HG03565 (cell line): ENCODE measurements around the gene ARHGAP18.

Experiments used
- ATAC-seq: cut with Tn5 transposase; IDR thresholded peaks from one replicate; pipeline ENCODE4 v1.9.1; 2021; ENCODE audit warnings: mild to moderate bottlenecking, moderate library complexity; ENCODE audit not compliant: unreplicated experiment

ARHGAP18 gene

GRCh38 chr6:129623008-129623732, 86.8 kb downstream of the ARHGAP18 start:
- peak; percentile 58 for ATAC-seq

DNA sequence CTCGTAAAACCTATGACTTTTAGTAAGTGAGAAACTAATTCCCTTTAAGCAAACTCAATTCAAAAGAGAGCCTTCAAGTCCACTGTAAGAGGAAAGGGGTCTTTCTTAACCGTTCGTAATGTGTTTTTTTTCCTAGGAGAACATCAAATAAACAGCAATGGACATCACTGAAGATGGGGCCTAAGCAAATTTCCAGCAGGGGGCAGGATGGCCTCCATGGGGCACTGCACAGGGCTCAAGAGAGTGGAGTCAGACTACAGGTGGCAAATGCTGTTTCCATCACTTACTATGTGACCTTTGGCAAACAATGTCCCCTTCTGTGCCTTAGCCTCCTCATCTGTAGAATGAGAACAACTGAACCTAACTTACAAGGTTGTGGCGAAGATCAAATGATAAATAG, 88.7 kb downstream of the ARHGAP18 start:
- no peak for ATAC-seq

- ATAC-seq: no peak
Measured at GRCh38 chr6:129620234-129620610, 89.8 kb downstream of the ARHGAP18 start.

DNA sequence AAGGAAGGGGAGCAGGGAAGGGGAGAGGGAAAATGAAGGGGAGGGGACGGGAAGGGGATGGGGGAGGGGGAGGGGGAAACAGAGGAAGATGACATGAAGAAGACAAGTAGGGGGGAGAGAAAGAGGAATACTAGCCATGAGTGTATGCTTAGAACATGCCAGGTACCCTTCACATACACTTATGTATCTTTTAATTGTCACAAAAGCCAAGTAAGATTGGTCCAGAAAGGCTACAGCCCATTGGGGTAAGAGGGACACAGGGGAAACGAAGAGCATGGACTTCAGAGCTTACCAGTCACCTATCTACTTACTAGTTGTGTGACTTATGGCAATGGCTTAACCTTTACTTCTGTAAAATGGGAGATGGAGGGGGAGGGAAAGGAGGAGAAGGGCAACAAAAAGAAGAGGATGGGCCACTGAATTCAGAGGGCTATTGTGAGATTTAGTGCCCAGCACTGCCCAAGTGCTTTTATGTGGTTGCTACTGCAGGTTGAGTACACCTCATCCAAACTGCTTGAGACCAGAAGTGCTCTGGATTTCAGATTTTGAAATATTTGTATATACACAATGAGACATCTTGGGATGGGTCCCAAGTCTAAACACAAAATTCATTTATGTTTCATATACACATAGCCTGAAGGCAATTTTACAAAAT, 90.3 kb downstream of the ARHGAP18 start:
- ATAC-seq: no peak

- no peak for ATAC-seq
Measured at GRCh38 chr6:129617986-129618385, 92.0 kb downstream of the ARHGAP18 start.

GRCh38 chr6:129615496-129615895, 94.5 kb downstream of the ARHGAP18 start:
- no peak for ATAC-seq

DNA sequence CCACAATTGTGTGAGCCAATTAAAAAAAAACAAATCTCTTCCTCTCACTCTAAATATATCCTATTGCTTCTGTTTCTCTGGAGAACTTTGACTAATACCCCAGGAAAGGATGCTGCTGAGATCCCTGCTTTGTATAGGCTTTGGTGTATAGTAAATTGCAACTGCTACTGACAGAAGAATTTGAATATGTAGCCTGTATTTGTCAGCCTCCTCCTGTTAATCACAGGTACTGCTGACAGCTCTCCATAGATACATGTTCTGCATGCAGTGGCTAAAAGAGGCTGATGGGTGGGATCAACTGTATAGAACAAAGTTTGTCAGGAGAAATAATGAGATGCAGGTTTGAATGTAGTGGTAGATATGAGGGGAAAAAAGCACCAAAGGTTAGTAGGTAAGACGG, 95.0 kb downstream of the ARHGAP18 start:
- no peak for ATAC-seq

GRCh38 chr6:129614464-129614863, 95.5 kb downstream of the ARHGAP18 start:
- ATAC-seq: no peak

DNA sequence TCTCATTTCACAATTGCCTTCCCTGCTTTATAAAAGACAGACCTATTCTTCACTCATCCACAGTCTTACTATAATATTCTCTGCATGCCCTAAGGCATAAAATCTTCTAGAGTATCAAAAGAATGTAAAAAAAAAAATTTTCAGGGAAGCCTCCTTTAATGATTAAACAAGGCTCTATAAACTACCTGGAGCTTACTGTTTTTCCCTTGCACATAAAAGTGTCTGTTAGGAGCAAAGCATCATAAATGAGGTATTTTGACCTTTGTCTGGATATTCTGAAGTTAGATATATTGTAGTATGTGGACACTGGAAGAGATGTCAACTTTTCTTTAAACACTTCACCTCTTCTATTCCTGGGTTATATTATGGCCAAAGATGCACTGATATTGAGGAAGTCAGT, 97.5 kb downstream of the ARHGAP18 start:
- no peak for ATAC-seq

GRCh38 chr6:129609635-129610034, 100.3 kb downstream of the ARHGAP18 start:
- ATAC-seq: no peak

DNA sequence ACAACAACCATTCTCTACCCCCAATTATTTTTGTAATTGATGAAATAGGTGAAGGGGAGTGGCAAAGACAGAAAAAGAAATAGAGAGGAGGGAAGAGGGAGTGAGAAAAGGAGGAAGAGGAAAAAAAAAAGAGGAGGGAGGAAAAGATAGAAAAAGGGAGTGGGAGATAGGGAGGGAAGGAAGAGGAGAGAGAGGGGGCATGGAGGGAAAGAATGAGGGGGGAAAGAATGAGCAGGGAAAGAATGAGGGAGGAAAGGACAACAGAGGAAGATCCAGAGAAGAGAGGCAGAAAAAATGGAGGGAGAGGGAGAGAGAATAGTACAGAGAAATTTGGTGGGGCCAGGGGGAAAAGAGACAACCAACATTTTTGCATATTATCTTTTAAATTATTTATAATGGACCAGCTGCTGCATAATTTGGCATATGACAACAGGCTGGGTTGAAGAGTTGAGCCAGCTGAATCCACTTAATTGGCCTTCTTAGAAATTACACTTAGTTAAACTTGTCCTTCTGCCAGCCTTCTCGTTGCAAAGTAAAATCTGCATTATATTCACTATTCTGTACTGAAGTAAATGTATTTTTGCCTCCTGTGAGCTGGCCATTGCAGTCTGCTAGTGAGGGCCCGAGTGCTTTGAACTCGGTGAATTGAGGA, 101.0 kb downstream of the ARHGAP18 start:
- no peak for ATAC-seq

- ATAC-seq: no peak
Measured at GRCh38 chr6:129607581-129608186, 102.3 kb downstream of the ARHGAP18 start.

- peak; percentile 87 for ATAC-seq
Measured at GRCh38 chr6:129606664-129607063, 103.3 kb downstream of the ARHGAP18 start.

DNA sequence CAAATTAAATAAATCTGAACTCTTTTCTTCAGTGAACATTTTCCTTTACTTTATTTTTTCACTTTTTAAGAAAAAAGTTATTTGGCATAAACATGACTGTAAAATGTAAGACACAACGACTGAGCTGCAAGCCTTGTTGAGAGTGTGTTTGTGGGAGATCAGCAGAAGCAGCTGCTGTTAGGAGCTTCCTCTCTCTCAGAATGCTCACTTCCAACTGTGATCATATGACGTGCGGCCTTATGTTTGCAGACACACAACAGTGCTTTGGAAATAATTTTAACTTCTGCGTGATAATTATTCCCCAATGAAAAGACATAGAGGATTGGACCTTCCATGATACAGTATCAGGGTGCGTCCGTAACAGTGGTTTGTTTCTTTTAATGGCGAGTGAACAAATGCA, 104.0 kb downstream of the ARHGAP18 start:
- no peak for ATAC-seq

DNA sequence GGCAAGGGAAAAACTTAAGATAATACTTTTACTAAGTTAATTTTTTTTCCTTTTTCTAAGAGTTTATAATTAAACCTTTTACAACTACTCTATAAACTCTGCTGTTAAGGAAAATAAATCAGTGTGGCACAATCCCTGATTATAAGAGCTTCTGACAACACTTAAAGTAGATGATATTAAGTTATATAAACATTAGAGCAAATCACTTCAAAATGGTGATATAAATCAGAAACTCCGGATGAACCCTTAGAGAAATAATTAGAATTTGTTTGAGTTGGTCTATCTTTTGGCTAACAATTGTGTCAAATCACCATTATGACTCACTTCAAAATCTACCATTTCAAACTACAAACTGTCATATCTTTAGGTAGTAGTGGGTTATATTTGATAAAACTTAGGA, 104.9 kb downstream of the ARHGAP18 start:
- ATAC-seq: no peak

DNA sequence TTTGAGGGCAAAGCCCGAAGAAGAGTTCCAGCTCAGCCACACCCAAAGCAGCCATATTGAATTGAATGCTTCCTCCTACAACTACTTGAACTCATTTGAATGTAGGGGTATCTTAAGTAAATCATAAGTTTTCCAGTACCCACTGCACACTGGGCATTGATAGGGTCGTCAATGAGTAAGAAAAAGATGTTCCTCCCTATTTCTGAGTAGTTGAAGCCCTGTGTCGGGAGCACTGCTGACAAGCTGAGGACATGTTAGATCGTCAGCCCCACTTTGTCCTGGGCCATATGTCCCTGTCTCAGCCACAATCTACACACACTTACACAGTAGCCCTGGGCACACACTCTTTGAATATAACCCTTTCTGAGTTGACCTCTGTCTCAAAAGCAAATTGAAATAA, 105.7 kb downstream of the ARHGAP18 start:
- no peak for ATAC-seq

DNA sequence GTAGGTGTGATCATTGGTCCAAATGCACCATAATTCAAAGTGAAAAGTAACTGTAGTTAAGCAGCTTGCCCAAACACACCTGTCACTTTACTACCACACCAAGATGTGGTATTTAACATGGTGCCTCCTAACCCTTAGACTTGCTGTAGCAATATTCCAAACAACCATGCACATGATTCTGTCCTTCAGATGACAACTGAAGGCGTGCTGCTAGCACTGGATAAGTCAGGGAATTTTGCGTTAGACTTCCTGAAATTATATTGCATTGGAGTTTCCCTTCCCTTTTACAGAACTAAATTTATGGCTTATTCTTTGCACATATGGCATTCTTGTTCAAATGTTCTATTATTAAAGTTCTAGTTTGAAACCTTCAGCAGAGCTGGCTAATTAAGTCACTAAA, 106.2 kb downstream of the ARHGAP18 start:
- ATAC-seq: no peak

DNA sequence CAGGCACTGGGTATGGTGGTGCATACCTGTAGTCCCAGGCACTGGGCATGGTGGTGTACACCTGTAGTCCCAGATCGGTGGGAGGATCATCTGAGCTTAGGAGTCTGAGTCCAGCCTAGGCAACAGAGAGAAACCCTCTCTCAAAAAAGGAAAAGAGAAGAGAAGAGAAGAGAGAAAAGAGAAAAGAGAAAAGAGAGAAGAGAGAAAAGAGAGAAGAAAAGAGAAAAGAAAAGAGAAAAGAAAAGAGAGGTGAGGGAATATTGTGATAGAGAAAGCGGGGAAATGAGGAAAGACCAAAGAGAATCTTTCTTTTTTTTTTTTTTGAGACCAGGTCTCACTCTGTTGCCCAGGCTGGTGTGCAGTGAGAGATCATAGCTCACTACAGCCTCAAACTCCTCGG, 108.7 kb downstream of the ARHGAP18 start:
- no peak for ATAC-seq

DNA sequence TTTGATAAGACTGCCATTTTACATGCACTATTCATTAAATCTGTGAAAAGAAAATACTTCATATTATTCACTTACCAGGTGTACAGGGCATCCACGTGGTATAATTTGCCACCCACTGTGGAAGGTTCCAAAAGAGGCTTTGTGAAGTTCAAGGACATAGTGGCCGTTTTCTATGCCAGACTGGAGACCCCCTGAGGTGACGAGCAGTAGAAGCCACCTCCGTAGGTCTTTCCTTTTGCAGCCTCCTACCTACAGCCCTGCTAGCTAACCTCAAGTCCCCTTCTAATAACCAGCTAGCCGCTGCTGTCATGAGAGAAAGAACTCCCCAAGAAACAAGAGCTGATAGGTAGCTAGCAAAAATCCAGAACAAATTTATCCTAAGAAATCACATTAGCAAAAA, 110.5 kb downstream of the ARHGAP18 start:
- ATAC-seq: no peak

DNA sequence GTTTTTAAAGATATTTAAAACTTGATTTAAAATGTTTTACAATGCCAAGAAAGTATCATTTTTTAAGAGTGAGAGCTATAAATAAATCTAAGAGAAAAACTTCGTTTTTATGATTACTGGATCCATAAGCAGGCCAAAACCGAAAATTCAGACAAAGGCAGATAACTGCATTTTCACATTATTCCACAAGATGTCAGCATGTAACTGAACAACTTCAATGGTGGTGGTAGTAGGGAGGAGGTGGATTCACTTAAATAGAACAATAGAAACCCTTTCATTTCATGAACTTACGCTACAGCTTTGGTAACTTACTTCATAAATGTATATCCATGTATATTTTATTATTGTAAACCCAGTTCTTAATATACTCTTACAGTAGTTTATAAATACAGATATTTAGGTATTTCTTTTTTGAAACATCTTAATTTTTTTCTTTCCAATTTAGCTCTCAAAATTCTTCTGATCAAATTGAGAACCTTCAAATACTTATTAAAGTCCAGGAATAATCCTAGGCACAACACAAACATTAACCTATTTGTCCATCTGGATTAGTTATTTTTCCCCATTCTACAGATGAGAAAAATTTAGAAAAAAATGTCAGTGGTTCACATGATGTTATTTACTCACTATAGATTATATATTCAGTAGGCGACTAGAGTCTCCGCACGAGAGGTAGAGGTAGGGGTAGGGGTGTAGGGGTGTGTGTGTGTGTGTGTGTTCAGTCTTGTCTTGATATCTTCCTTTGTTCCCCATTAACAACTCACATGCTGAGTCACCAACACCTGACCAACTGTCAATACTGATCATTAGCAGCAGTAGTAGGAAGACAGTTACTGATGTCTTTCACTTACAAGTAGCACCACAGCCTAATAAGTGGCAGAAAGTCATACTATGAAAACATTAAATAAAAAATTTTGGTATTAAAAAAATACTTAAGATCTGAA, 111.5 kb downstream of the ARHGAP18 start:
- ATAC-seq: peak; percentile 74
